ENCODE data around the gene GNAT2. TPM values are rescaled to one million over a fixed set of nuclear protein-coding genes. Genes with fewer than 3 reads are reported as not detected.
A peak's percentile ranks its signal among the peaks of the same experiment; 100 is the strongest.

The GNAT2 gene
- total RNA-seq, 2 donors from 2014 or later = 0.32 to 0.54 TPM

GRCh38 chr1:109635862-109636200, 16.4 kb upstream of the GNAT2 start:
- peaks cover 13% of the 10 kb centered on the region for H3K36me3 Mint-ChIP-seq (ENCODE audit: low read depth)
- H3K4me1 Mint-ChIP-seq = peaks cover 14% of the 10 kb centered on the region
- no peak overlapping the region for H3K27ac Mint-ChIP-seq
- no peaks in the 10 kb centered on the region for H3K27me3 Mint-ChIP-seq
- ATAC-seq (replicated peaks) = no peak
- no peak overlapping the region for H3K4me3 Mint-ChIP-seq
- H3K9me3 Mint-ChIP-seq = no peaks in the 10 kb centered on the region

- no peaks in the 10 kb centered on the region for H3K9me3 Mint-ChIP-seq
- H3K27ac Mint-ChIP-seq = peak overlapping the region; percentile 36
- H3K36me3 Mint-ChIP-seq (ENCODE audit: low read depth) = peaks cover 16% of the 10 kb centered on the region
- peak overlapping the region; percentile 30 for H3K4me3 Mint-ChIP-seq
- H3K27me3 Mint-ChIP-seq = no peaks in the 10 kb centered on the region
- ATAC-seq (replicated peaks) = peak; percentile 65
- peaks cover 14% of the 10 kb centered on the region for H3K4me1 Mint-ChIP-seq
Measured at GRCh38 chr1:109634771-109635750, 15.6 kb upstream of the GNAT2 start.

- H3K4me3 Mint-ChIP-seq = peak overlapping the region; percentile 30
- peaks cover 17% of the 10 kb centered on the region for H3K4me1 Mint-ChIP-seq
- no peaks in the 10 kb centered on the region for H3K9me3 Mint-ChIP-seq
- H3K36me3 Mint-ChIP-seq (ENCODE audit: low read depth) = peaks cover 24% of the 10 kb centered on the region
- peak; percentile 81 for ATAC-seq (replicated peaks)
- H3K27me3 Mint-ChIP-seq = no peaks in the 10 kb centered on the region
- H3K27ac Mint-ChIP-seq = peak overlapping the region; percentile 36
Measured at GRCh38 chr1:109634292-109634691, 14.9 kb upstream of the GNAT2 start.

- no peaks in the 10 kb centered on the region for H3K9me3 Mint-ChIP-seq
- no peaks in the 10 kb centered on the region for H3K27me3 Mint-ChIP-seq
- H3K36me3 Mint-ChIP-seq (ENCODE audit: low read depth) = peaks cover 39% of the 10 kb centered on the region
- H3K4me3 Mint-ChIP-seq = no peak overlapping the region
- ATAC-seq (replicated peaks) = no peak
- peaks cover 17% of the 10 kb centered on the region for H3K4me1 Mint-ChIP-seq
- H3K27ac Mint-ChIP-seq = peak overlapping the region; percentile 69
Measured at GRCh38 chr1:109632671-109633346, 13.4 kb upstream of the GNAT2 start.

- Mint-ChIP-seq H3K36me3 (ENCODE audit: low read depth) (peaks cover 46% of the 10 kb centered on the region), H3K4me3 (no peak overlapping the region), H3K27ac (peak overlapping the region; percentile 50), H3K27me3 (no peaks in the 10 kb centered on the region), H3K4me1 (peaks cover 17% of the 10 kb centered on the region), H3K9me3 (no peaks in the 10 kb centered on the region)
- ATAC-seq (replicated peaks) = no peak
Measured at GRCh38 chr1:109631513-109632505, 12.4 kb upstream of the GNAT2 start.

- peaks cover 54% of the 10 kb centered on the region for H3K36me3 Mint-ChIP-seq (ENCODE audit: low read depth)
- no peaks in the 10 kb centered on the region for H3K9me3 Mint-ChIP-seq
- no peaks in the 10 kb centered on the region for H3K27me3 Mint-ChIP-seq
- ATAC-seq (replicated peaks) = no peak
- no peak overlapping the region for H3K4me3 Mint-ChIP-seq
- H3K4me1 Mint-ChIP-seq = peaks cover 17% of the 10 kb centered on the region
- no peak overlapping the region for H3K27ac Mint-ChIP-seq
Measured at GRCh38 chr1:109630898-109631512, 11.6 kb upstream of the GNAT2 start.

GRCh38 chr1:109630081-109630897, 10.9 kb upstream of the GNAT2 start:
- Mint-ChIP-seq H3K9me3 (no peaks in the 10 kb centered on the region), H3K27me3 (no peaks in the 10 kb centered on the region), H3K4me3 (no peak overlapping the region), H3K27ac (no peak overlapping the region), H3K36me3 (ENCODE audit: low read depth) (peaks cover 61% of the 10 kb centered on the region), H3K4me1 (peaks cover 15% of the 10 kb centered on the region)
- no peak for ATAC-seq (replicated peaks)

GRCh38 chr1:109629372-109630030, 10.1 kb upstream of the GNAT2 start:
- Mint-ChIP-seq H3K4me1 (peaks cover 7% of the 10 kb centered on the region), H3K36me3 (ENCODE audit: low read depth) (peaks cover 62% of the 10 kb centered on the region), H3K27me3 (no peaks in the 10 kb centered on the region), H3K9me3 (no peaks in the 10 kb centered on the region), H3K27ac (no peak overlapping the region), H3K4me3 (no peak overlapping the region)
- ATAC-seq (replicated peaks) = no peak

- ATAC-seq (replicated peaks) = peak; percentile 45
- no peaks in the 10 kb centered on the region for H3K9me3 Mint-ChIP-seq
Measured at GRCh38 chr1:109628540-109629321, 9.3 kb upstream of the GNAT2 start.

GRCh38 chr1:109627692-109628399, 8.4 kb upstream of the GNAT2 start:
- no peak overlapping the region for H3K4me3 Mint-ChIP-seq
- H3K9me3 Mint-ChIP-seq = no peaks in the 10 kb centered on the region
- H3K27ac Mint-ChIP-seq = no peak overlapping the region
- H3K36me3 Mint-ChIP-seq (ENCODE audit: low read depth) = peaks cover 62% of the 10 kb centered on the region
- no peak for ATAC-seq (replicated peaks)
- peaks cover 7% of the 10 kb centered on the region for H3K4me1 Mint-ChIP-seq
- no peaks in the 10 kb centered on the region for H3K27me3 Mint-ChIP-seq

More at GRCh38 chr1:109628540-109629321, 9.3 kb upstream of the GNAT2 start:
- H3K27me3 Mint-ChIP-seq = no peaks in the 10 kb centered on the region
- peaks cover 62% of the 10 kb centered on the region for H3K36me3 Mint-ChIP-seq (ENCODE audit: low read depth)
- no peak overlapping the region for H3K27ac Mint-ChIP-seq
- H3K4me1 Mint-ChIP-seq = peaks cover 4% of the 10 kb centered on the region
- no peak overlapping the region for H3K4me3 Mint-ChIP-seq

- Mint-ChIP-seq H3K27me3 (no peaks in the 10 kb centered on the region), H3K36me3 (ENCODE audit: low read depth) (peaks cover 62% of the 10 kb centered on the region), H3K27ac (no peak overlapping the region), H3K9me3 (no peaks in the 10 kb centered on the region), H3K4me1 (peaks cover 12% of the 10 kb centered on the region), H3K4me3 (no peak overlapping the region)
- ATAC-seq (replicated peaks) = no peak
Measured at GRCh38 chr1:109626682-109627408, 7.4 kb upstream of the GNAT2 start.

All from activated T-helper 17 cell treated with anti-CD3 and anti-CD28 coated beads, Interleukin-2, amount 50 U/mL, for 72 hours (primary cell).